Fibroblast of lung (primary cell): ENCODE results near the gene SLC13A2.

Source experiments
- CTCF ChIP-seq, 2 donors: IDR thresholded peaks in 1 of 2; conservative IDR thresholded peaks in 1 of 2; 1 replicate in 1 of 2; 2 replicates in 1 of 2; pipeline ENCODE4 v1.5.1; 2011 to 2012; ENCODE audit warnings: low read length in 2 of 2, control low read depth in 1 of 2, inconsistent platforms in 1 of 2, low read depth in 1 of 2, mild to moderate bottlenecking in 1 of 2
- EZH2 ChIP-seq: IDR thresholded peaks from 2 replicates; pipeline ENCODE4 v1.5.1; 2012; ENCODE audit warnings: low read length, control low read depth, mild to moderate bottlenecking; ENCODE audit errors: missing control alignments

- TF ChIP-seq CTCF (conservative IDR thresholded peaks at IDR 0.05 in 1 of 2, IDR thresholded peaks at IDR 0.05 in 1 of 2; ENCODE audit: low read depth in 1 of 2, low read length in 2 of 2) (no peak), EZH2 (no peak)
These were observed 48.1 kb downstream of the SLC13A2 start for GRCh38 chr17:28521311-28522085.
